PC-3 (cell line): ENCODE measurements around the gene CLDN20. TPM values are rescaled to one million over a fixed set of nuclear protein-coding genes. Genes with fewer than 3 reads are reported as not detected.

Experiments
- ATAC-seq: fragments of 200-7000 bp; cut with Tn5 transposase; 2 replicates; pipeline ENCODE4 v1.9.1; 2020; ENCODE audit warnings: mild to moderate bottlenecking, moderate library complexity
- BruUV-seq: library from RNA; stranded (reverse); fragments of 400-500 nt; replicated peaks from 2 replicates; lab custom pipeline; 2021; lab: Mats Ljungman, UMichigan
- CTCF ChIA-PET: fragments of 300-600 bp; sonication (Branson Sonifier 250); formaldehyde crosslinking; loops from one replicate; lab custom pipeline; 2022; ENCODE audit warnings: antibody characterized with exemption; lab: Charles Lee
- POLR2A ChIA-PET: fragments of 300-600 bp; sonication (Branson Sonifier 250); formaldehyde crosslinking; loops from one replicate; lab custom pipeline; 2022; ENCODE audit warnings: antibody characterized with exemption; ENCODE audit not compliant: unreplicated experiment; lab: Charles Lee
- DNase-seq: peaks from one replicate; pipeline ENCODE4 v3.0.0-alpha.2; 2015
- H2AFZ ChIP-seq: fragments of 300-600 bp; sonication (generic); 2 replicates; pipeline ENCODE4 v1.6.0; 2016; ENCODE audit warnings: antibody characterized with exemption, low read length
- H3F3A ChIP-seq: fragments of 300-600 bp; sonication (generic); one replicate; pipeline ENCODE4 v1.6.0; 2017; ENCODE audit warnings: antibody characterized with exemption, low read length, control low read depth, mild to moderate bottlenecking; ENCODE audit not compliant: unreplicated experiment
- H3K27ac ChIP-seq: fragments of 300-600 bp; sonication (generic); 2 replicates; pipeline ENCODE4 v1.5.1; 2016; ENCODE audit warnings: mild to moderate bottlenecking, low read length
- H3K27me3 ChIP-seq: fragments of 300-600 bp; sonication (generic); 2 replicates; pipeline ENCODE4 v1.6.1; 2016; ENCODE audit warnings: low read length, mixed read lengths
- H3K36me3 ChIP-seq: fragments of 300-600 bp; sonication (generic); 2 replicates; pipeline ENCODE4 v1.6.1; 2016; ENCODE audit warnings: low read depth, mixed run types, low read length, mixed read lengths
- H3K4me1 ChIP-seq: fragments of 300-600 bp; sonication (generic); 2 replicates; pipeline ENCODE4 v1.5.1; 2016; ENCODE audit warnings: low read length; ENCODE audit not compliant: insufficient read depth
- H3K4me2 ChIP-seq: fragments of 300-600 bp; sonication (generic); 2 replicates; pipeline ENCODE4 v1.6.0; 2016; ENCODE audit warnings: low read length
- H3K4me3 ChIP-seq: fragments of 300-600 bp; sonication (generic); 2 replicates; pipeline ENCODE4 v1.5.1; 2016; ENCODE audit warnings: mild to moderate bottlenecking, low read length, mixed read lengths
- H3K79me2 ChIP-seq: fragments of 300-600 bp; sonication (generic); 2 replicates; pipeline ENCODE4 v1.6.1; 2017; ENCODE audit warnings: low read length, mixed read lengths
- H3K9ac ChIP-seq: fragments of 300-600 bp; sonication (generic); 2 replicates; pipeline ENCODE4 v1.6.0; 2016; ENCODE audit warnings: mild to moderate bottlenecking, low read length
- H3K9me2 ChIP-seq: fragments of 300-600 bp; sonication (generic); replicated peaks from 2 replicates; pipeline ENCODE4 v1.6.1; 2016; ENCODE audit warnings: mixed run types, low read length, mixed read lengths
- H3K9me3 ChIP-seq: fragments of 300-600 bp; sonication (generic); 2 replicates; pipeline ENCODE4 v1.6.1; 2016; ENCODE audit warnings: low read length, mixed read lengths
- H4K20me1 ChIP-seq: fragments of 300-600 bp; sonication (generic); 2 replicates; pipeline ENCODE4 v1.6.1; 2016; ENCODE audit warnings: low read length, mixed read lengths
- CTCF ChIP-seq: fragments of 300-600 bp; sonication (generic); conservative IDR thresholded peaks from 2 replicates; pipeline ENCODE4 v1.5.1; 2017; ENCODE audit warnings: antibody characterized with exemption, low read depth, mild to moderate bottlenecking, low read length
- EZH2 ChIP-seq: fragments of 300-600 bp; sonication (generic); IDR thresholded peaks from one replicate; pipeline ENCODE4 v1.6.1; 2017; ENCODE audit warnings: antibody characterized with exemption, mild to moderate bottlenecking, low read length; ENCODE audit not compliant: unreplicated experiment
- EZH2phosphoT487 ChIP-seq: fragments of 300-600 bp; sonication (generic); IDR thresholded peaks from 2 replicates; pipeline ENCODE4 v1.6.1; 2018; ENCODE audit warnings: mild to moderate bottlenecking, antibody characterized with exemption, low read length, borderline replicate concordance
- intact Hi-C: fragments of 100-400 bp; cut with micrococcal nuclease; formaldehyde crosslinking; loops from 2 replicates; pipeline ENCODE4 v1.9.0; 2023
- total RNA-seq: library from RNA; depleted of rRNA; stranded (reverse); fragments of >200 nt; gene quantifications from 2 replicates; pipeline ENCODE4 v1.2.3, GENCODE V29; 2014

The CLDN20 gene
- total RNA-seq, 1 experiment from 2014 or later: not detected

GRCh38 chr6:155324172-155324571 lies 60.4 kb downstream of the CLDN20 start:
- H3K9ac ChIP-seq: no peak overlapping the region
- H3F3A ChIP-seq: no peaks in the 10 kb centered on the region
- no peak overlapping the region for H3K27ac ChIP-seq
- H4K20me1 ChIP-seq: no peaks in the 10 kb centered on the region
- ATAC-seq: no peak
- H3K27me3 ChIP-seq: no peaks in the 10 kb centered on the region
- no peaks in the 10 kb centered on the region for H3K36me3 ChIP-seq
- intact Hi-C loops: no loop called here
- H3K9me3 ChIP-seq: no peaks in the 10 kb centered on the region
- no peak for TF ChIP-seq CTCF
- no peak for TF ChIP-seq EZH2
- TF ChIP-seq EZH2phosphoT487: no peak
- no peak overlapping the region for H2AFZ ChIP-seq
- H3K4me3 ChIP-seq: no peak overlapping the region
- H3K79me2 ChIP-seq: no peaks in the 10 kb centered on the region
- H3K4me2 ChIP-seq: no peak overlapping the region
- H3K9me2 ChIP-seq: no peaks in the 10 kb centered on the region
- H3K4me1 ChIP-seq: peaks cover 28% of the 10 kb centered on the region
- POLR2A ChIA-PET: no interaction called here
- CTCF ChIA-PET: no interaction called here
- BruUV-seq: no TSS peak
- DNase-seq: no peak

- DNase-seq (no peak), ATAC-seq (no peak)
- BruUV-seq: no TSS peak
- intact Hi-C loops: no loop called here
- CTCF ChIA-PET: no interaction called here
- Histone ChIP-seq H3K9me3 (no peaks in the 10 kb centered on the region), H3K4me3 (no peak overlapping the region), H2AFZ (no peak overlapping the region), H3K79me2 (no peaks in the 10 kb centered on the region), H4K20me1 (no peaks in the 10 kb centered on the region), H3K27ac (no peak overlapping the region), H3K4me2 (no peak overlapping the region), H3K9me2 (no peaks in the 10 kb centered on the region), H3K4me1 (peaks cover 28% of the 10 kb centered on the region), H3F3A (no peaks in the 10 kb centered on the region), H3K36me3 (no peaks in the 10 kb centered on the region), H3K9ac (no peak overlapping the region), H3K27me3 (no peaks in the 10 kb centered on the region)
- POLR2A ChIA-PET: no interaction called here
- TF ChIP-seq EZH2phosphoT487 (no peak), CTCF (no peak), EZH2 (no peak)
Observed at GRCh38 chr6:155324993-155325392, 61.2 kb downstream of the CLDN20 start.

GRCh38 chr6:155325700-155326516 lies 62.1 kb downstream of the CLDN20 start:
- peak overlapping the region; percentile 62 for H3K27ac ChIP-seq
- 0 out of 2 replicates have a peak overlapping the region, but pooled peaks have one; percentile 3 for H3K4me2 ChIP-seq
- peak; percentile 59 for DNase-seq
- peak; percentile 33; the same call in 1 of the 2 replicates for ATAC-seq
- no peaks in the 10 kb centered on the region for H3K79me2 ChIP-seq
- no peaks in the 10 kb centered on the region for H3K36me3 ChIP-seq
- H3K4me3 ChIP-seq: no peak overlapping the region
- H3K27me3 ChIP-seq: no peaks in the 10 kb centered on the region
- H3K9me3 ChIP-seq: no peaks in the 10 kb centered on the region
- TF ChIP-seq EZH2: no peak
- no peak for TF ChIP-seq CTCF
- TF ChIP-seq EZH2phosphoT487: no peak
- H3K9me2 ChIP-seq: no peaks in the 10 kb centered on the region
- ChIA-PET CTCF (no interaction called here), POLR2A (interaction anchor here (0.5 kb wide), 1 partner anchor 22 kb away, joined by 4 read pairs; no protein-coding TSS in a partner anchor)
- intact Hi-C loops: no loop called here
- H3F3A ChIP-seq: no peaks in the 10 kb centered on the region
- H3K4me1 ChIP-seq: peaks cover 28% of the 10 kb centered on the region
- H3K9ac ChIP-seq: peak overlapping the region; percentile 33; the same call in 1 of the 2 replicates
- H4K20me1 ChIP-seq: no peaks in the 10 kb centered on the region
- BruUV-seq: no TSS peak
- H2AFZ ChIP-seq: peak overlapping the region; percentile 30; the same call in 1 of the 2 replicates
